HUES64 (cell line): ENCODE results near the gene ULK4.

Experiments
- H3K27ac ChIP-seq: 2 replicates; pipeline ENCODE4 v1.7.0; 2013; ENCODE audit warnings: low read depth, low read length, inconsistent platforms
- H3K27me3 ChIP-seq: 2 replicates; pipeline ENCODE4 v1.6.1; 2013; ENCODE audit warnings: mild to moderate bottlenecking, low read length; ENCODE audit not compliant: insufficient read depth
- H3K36me3 ChIP-seq: 2 replicates; pipeline ENCODE4 v1.6.1; 2013; ENCODE audit warnings: mild to moderate bottlenecking, low read length; ENCODE audit not compliant: insufficient read depth
- H3K4me1 ChIP-seq: 2 replicates; pipeline ENCODE4 v1.6.1; 2013; ENCODE audit warnings: mild to moderate bottlenecking, low read length, moderate library complexity; ENCODE audit not compliant: insufficient read depth
- H3K4me3 ChIP-seq: 2 replicates; pipeline ENCODE4 v1.5.1; 2013; ENCODE audit warnings: mild to moderate bottlenecking, low read length, moderate library complexity
- H3K9ac ChIP-seq: 2 replicates; pipeline ENCODE4 v1.6.1; 2013; ENCODE audit warnings: mild to moderate bottlenecking, low read depth, low read length
- H3K9me3 ChIP-seq: 2 replicates; pipeline ENCODE4 v1.6.1; 2013; ENCODE audit warnings: low read depth, low read length; ENCODE audit not compliant: insufficient read depth
- WGBS: fragments of 150-250, 120-280 bp; methylation state at CpG from one replicate; pipeline ENCODE4 v1.1.7; 2013; ENCODE audit warnings: missing lambda C conversion rate; 5-methylcytosine and 5-hydroxymethylcytosine counted together

ULK4 gene

GRCh38 chr3:41521010-41521655, 440.8 kb downstream of the ULK4 start:
- H3K36me3 ChIP-seq = no peaks in the 10 kb centered on the region
- H3K4me3 ChIP-seq = no peak overlapping the region
- 100% methylated on average over 1 of the region's 1 CpG for WGBS
- no peak overlapping the region for H3K27ac ChIP-seq
- no peak overlapping the region for H3K9ac ChIP-seq
- H3K4me1 ChIP-seq = peaks cover 15% of the 10 kb centered on the region; the same call in 1 of the 2 replicates
- no peaks in the 10 kb centered on the region for H3K9me3 ChIP-seq
- H3K27me3 ChIP-seq = no peaks in the 10 kb centered on the region

GRCh38 chr3:41519746-41520145, 442.2 kb downstream of the ULK4 start:
- Histone ChIP-seq H3K36me3 (no peaks in the 10 kb centered on the region), H3K27me3 (no peaks in the 10 kb centered on the region), H3K9me3 (no peaks in the 10 kb centered on the region), H3K4me1 (0 out of 2 replicates have a peak, but pooled peaks cover 8% of the 10 kb centered on the region), H3K4me3 (no peak overlapping the region), H3K9ac (no peak overlapping the region), H3K27ac (no peak overlapping the region)
- 92% methylated on average over 2 of the region's 2 CpGs for WGBS

- no peaks in the 10 kb centered on the region for H3K9me3 ChIP-seq
- WGBS = 71% methylated on average over 4 of the region's 4 CpGs
- H3K4me1 ChIP-seq = 0 out of 2 replicates have a peak, but pooled peaks cover 8% of the 10 kb centered on the region
- no peak overlapping the region for H3K4me3 ChIP-seq
- H3K27ac ChIP-seq = no peak overlapping the region
- no peaks in the 10 kb centered on the region for H3K27me3 ChIP-seq
- H3K9ac ChIP-seq = no peak overlapping the region
- H3K36me3 ChIP-seq = no peaks in the 10 kb centered on the region
Measured at GRCh38 chr3:41518626-41519025, 443.3 kb downstream of the ULK4 start.

GRCh38 chr3:41508063-41508696, 453.7 kb downstream of the ULK4 start:
- Histone ChIP-seq H3K9me3 (peaks cover 2% of the 10 kb centered on the region; the same call in 1 of the 2 replicates), H3K36me3 (no peaks in the 10 kb centered on the region), H3K27ac (no peak overlapping the region), H3K4me1 (no peaks in the 10 kb centered on the region), H3K27me3 (no peaks in the 10 kb centered on the region), H3K4me3 (no peak overlapping the region), H3K9ac (no peak overlapping the region)
- WGBS = 95% methylated on average over 7 of the region's 7 CpGs

- Histone ChIP-seq H3K9me3 (peaks cover 2% of the 10 kb centered on the region; the same call in 1 of the 2 replicates), H3K36me3 (no peaks in the 10 kb centered on the region), H3K4me3 (no peak overlapping the region), H3K4me1 (no peaks in the 10 kb centered on the region), H3K9ac (no peak overlapping the region), H3K27me3 (no peaks in the 10 kb centered on the region), H3K27ac (no peak overlapping the region)
- 100% methylated on average over 1 of the region's 2 CpGs for WGBS
Measured at GRCh38 chr3:41507336-41508062, 454.4 kb downstream of the ULK4 start.

GRCh38 chr3:41503998-41504623, 457.8 kb downstream of the ULK4 start:
- H3K4me1 ChIP-seq = no peaks in the 10 kb centered on the region
- peaks cover 2% of the 10 kb centered on the region; the same call in 1 of the 2 replicates for H3K9me3 ChIP-seq
- no peak overlapping the region for H3K27ac ChIP-seq
- H3K4me3 ChIP-seq = no peak overlapping the region
- H3K27me3 ChIP-seq = no peaks in the 10 kb centered on the region
- H3K36me3 ChIP-seq = no peaks in the 10 kb centered on the region
- no peak overlapping the region for H3K9ac ChIP-seq

GRCh38 chr3:41502481-41502880, 459.4 kb downstream of the ULK4 start:
- no peak overlapping the region for H3K27ac ChIP-seq
- no peaks in the 10 kb centered on the region for H3K36me3 ChIP-seq
- H3K9me3 ChIP-seq = no peaks in the 10 kb centered on the region
- H3K4me1 ChIP-seq = no peaks in the 10 kb centered on the region
- H3K4me3 ChIP-seq = no peak overlapping the region
- no peaks in the 10 kb centered on the region for H3K27me3 ChIP-seq
- no peak overlapping the region for H3K9ac ChIP-seq

- Histone ChIP-seq H3K9me3 (no peaks in the 10 kb centered on the region), H3K9ac (no peak overlapping the region), H3K27ac (no peak overlapping the region), H3K36me3 (no peaks in the 10 kb centered on the region), H3K4me3 (no peak overlapping the region), H3K4me1 (no peaks in the 10 kb centered on the region), H3K27me3 (no peaks in the 10 kb centered on the region)
- 93% methylated on average over 1 of the region's 1 CpG for WGBS
Measured at GRCh38 chr3:41502023-41502422, 459.9 kb downstream of the ULK4 start.

GRCh38 chr3:41498847-41499246, 463.1 kb downstream of the ULK4 start:
- Histone ChIP-seq H3K27ac (no peak overlapping the region), H3K27me3 (no peaks in the 10 kb centered on the region), H3K9me3 (no peaks in the 10 kb centered on the region), H3K4me1 (no peaks in the 10 kb centered on the region), H3K4me3 (no peak overlapping the region), H3K36me3 (no peaks in the 10 kb centered on the region), H3K9ac (no peak overlapping the region)
- 90% methylated on average over 2 of the region's 2 CpGs for WGBS

GRCh38 chr3:41490360-41490759, 471.5 kb downstream of the ULK4 start:
- no peaks in the 10 kb centered on the region for H3K9me3 ChIP-seq
- no peaks in the 10 kb centered on the region for H3K4me1 ChIP-seq
- H3K27ac ChIP-seq = no peak overlapping the region
- WGBS = 92% methylated on average over 1 of the region's 2 CpGs
- H3K36me3 ChIP-seq = no peaks in the 10 kb centered on the region
- H3K27me3 ChIP-seq = no peaks in the 10 kb centered on the region
- no peak overlapping the region for H3K9ac ChIP-seq
- no peak overlapping the region for H3K4me3 ChIP-seq

- Histone ChIP-seq H3K27me3 (no peaks in the 10 kb centered on the region), H3K9ac (no peak overlapping the region), H3K9me3 (no peaks in the 10 kb centered on the region), H3K4me3 (no peak overlapping the region), H3K4me1 (no peaks in the 10 kb centered on the region), H3K36me3 (no peaks in the 10 kb centered on the region), H3K27ac (no peak overlapping the region)
- WGBS = 94% methylated on average over 1 of the region's 1 CpG
Measured at GRCh38 chr3:41489231-41489630, 472.7 kb downstream of the ULK4 start.
